GM23338 (cell line): ENCODE measurements around the gene IQCC.

ENCODE experiments used
- CREB1 ChIP-seq: fragments of 250-450 bp; sonication (Bioruptor Pico); IDR thresholded peaks from 2 replicates; pipeline ENCODE4 v1.5.0; 2020; ENCODE audit warnings: low read depth, mild to moderate bottlenecking, moderate library complexity
- CTCF ChIP-seq, 2 experiments: fragments of 200-600 bp in 1 of 2; sonication (generic) in 1 of 2; conservative IDR thresholded peaks; 2 replicates each; pipeline versions ENCODE4 v1.5.1 to v1.6.1; 2016 to 2017; ENCODE audit warnings: antibody characterized with exemption in 2 of 2, low read depth in 2 of 2, mild to moderate bottlenecking in 2 of 2, moderate library complexity in 1 of 2
- ETS1 ChIP-seq: IDR thresholded peaks from 2 replicates; pipeline ENCODE4 v1.6.1; 2016; ENCODE audit warnings: antibody characterized with exemption
- EZH2 ChIP-seq: fragments of 200-600 bp; sonication (generic); IDR thresholded peaks from one replicate; pipeline ENCODE4 v1.8.0; 2017; ENCODE audit warnings: antibody characterized with exemption, mild to moderate bottlenecking, low read depth; ENCODE audit not compliant: unreplicated experiment
- EZH2phosphoT487 ChIP-seq: fragments of 200-600 bp; sonication (generic); IDR thresholded peaks from one replicate; pipeline ENCODE4 v1.8.1; 2018; ENCODE audit warnings: antibody characterized with exemption; ENCODE audit not compliant: unreplicated experiment
- JUNB ChIP-seq: IDR thresholded peaks from one replicate; pipeline ENCODE4 v1.6.1; 2016; ENCODE audit warnings: antibody characterized with exemption; ENCODE audit not compliant: unreplicated experiment
- NANOG ChIP-seq: IDR thresholded peaks from 2 replicates; pipeline ENCODE4 v1.6.1; 2016; ENCODE audit warnings: antibody characterized with exemption, borderline replicate concordance
- POLR2AphosphoS5 ChIP-seq: IDR thresholded peaks from 2 replicates; pipeline ENCODE4 v1.6.1; 2016; ENCODE audit warnings: antibody characterized with exemption, low read depth
- STAT1 ChIP-seq: IDR thresholded peaks from one replicate; pipeline ENCODE4 v1.6.1; 2016; ENCODE audit warnings: antibody characterized with exemption; ENCODE audit not compliant: unreplicated experiment
- ZNF331 ChIP-seq: fragments of 250-450 bp; sonication (Bioruptor Pico); IDR thresholded peaks from 2 replicates; pipeline ENCODE4 v1.5.0; 2020; ENCODE audit warnings: low read depth, mild to moderate bottlenecking, moderate library complexity
- TF ChIP-seq, protein P1 (sequence below): IDR thresholded peaks from one replicate; pipeline ENCODE4 v1.6.1; 2018; ENCODE audit warnings: antibody characterized with exemption; ENCODE audit not compliant: unreplicated experiment

- no peak for TF ChIP-seq CTCF (conservative IDR thresholded peaks at IDR 0.05; ENCODE audit: low read depth in 2 of 2)
- no peak for TF ChIP-seq EZH2phosphoT487
- TF ChIP-seq EZH2 = no peak
- TF ChIP-seq POLR2AphosphoS5 = no peak
- no peak for TF ChIP-seq CREB1
- TF ChIP-seq ETS1 = no peak
- TF ChIP-seq, protein P1, sequence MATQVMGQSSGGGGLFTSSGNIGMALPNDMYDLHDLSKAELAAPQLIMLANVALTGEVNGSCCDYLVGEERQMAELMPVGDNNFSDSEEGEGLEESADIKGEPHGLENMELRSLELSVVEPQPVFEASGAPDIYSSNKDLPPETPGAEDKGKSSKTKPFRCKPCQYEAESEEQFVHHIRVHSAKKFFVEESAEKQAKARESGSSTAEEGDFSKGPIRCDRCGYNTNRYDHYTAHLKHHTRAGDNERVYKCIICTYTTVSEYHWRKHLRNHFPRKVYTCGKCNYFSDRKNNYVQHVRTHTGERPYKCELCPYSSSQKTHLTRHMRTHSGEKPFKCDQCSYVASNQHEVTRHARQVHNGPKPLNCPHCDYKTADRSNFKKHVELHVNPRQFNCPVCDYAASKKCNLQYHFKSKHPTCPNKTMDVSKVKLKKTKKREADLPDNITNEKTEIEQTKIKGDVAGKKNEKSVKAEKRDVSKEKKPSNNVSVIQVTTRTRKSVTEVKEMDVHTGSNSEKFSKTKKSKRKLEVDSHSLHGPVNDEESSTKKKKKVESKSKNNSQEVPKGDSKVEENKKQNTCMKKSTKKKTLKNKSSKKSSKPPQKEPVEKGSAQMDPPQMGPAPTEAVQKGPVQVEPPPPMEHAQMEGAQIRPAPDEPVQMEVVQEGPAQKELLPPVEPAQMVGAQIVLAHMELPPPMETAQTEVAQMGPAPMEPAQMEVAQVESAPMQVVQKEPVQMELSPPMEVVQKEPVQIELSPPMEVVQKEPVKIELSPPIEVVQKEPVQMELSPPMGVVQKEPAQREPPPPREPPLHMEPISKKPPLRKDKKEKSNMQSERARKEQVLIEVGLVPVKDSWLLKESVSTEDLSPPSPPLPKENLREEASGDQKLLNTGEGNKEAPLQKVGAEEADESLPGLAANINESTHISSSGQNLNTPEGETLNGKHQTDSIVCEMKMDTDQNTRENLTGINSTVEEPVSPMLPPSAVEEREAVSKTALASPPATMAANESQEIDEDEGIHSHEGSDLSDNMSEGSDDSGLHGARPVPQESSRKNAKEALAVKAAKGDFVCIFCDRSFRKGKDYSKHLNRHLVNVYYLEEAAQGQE = no peak
- TF ChIP-seq STAT1 = no peak
- TF ChIP-seq NANOG = no peak
- no peak for TF ChIP-seq ZNF331 (CRISPR knock-in tag)
- TF ChIP-seq JUNB = no peak
These were observed 16.1 kb downstream of the IQCC start for GRCh38 chr1:32221581-32221979.
